ENCODE data around the gene KIAA0753.

GRCh38 chr17:6643451-6644125, 3.1 kb upstream of the KIAA0753 start:
- TF ChIP-seq CTCF (IDR thresholded peaks at IDR 0.05 in 4 of 5, conservative IDR thresholded peaks at IDR 0.05 in 1 of 5) (no peak), POLR2A (IDR thresholded peaks at IDR 0.05) (no peak)
